ENCODE data around the gene SLC48A1. TPM values are rescaled to one million over a fixed set of nuclear protein-coding genes. Genes with fewer than 3 reads are reported as not detected.
A peak's percentile ranks its signal among the peaks of the same experiment; 100 is the strongest.

Gene SLC48A1
- 4.9 TPM for total RNA-seq
- polyA plus RNA-seq, result 10 to 100 TPM in 1 of 4 donors, 1 to 10 TPM in 3; 7.3 to 12.7 (median 8.7) TPM

GRCh38 chr12:47773062-47773857 lies at the start of gene SLC48A1:
TSS of gene SLC48A1 (plus strand) at chr12:47773238. CDS start at chr12:47773305, 67 bp downstream.
- Mint-ChIP-seq H3K4me1 (peaks cover 0 to 30% (median 6%) of the 10 kb centered on the region in 4 donors), H3K27me3 (peaks cover 4% of the 10 kb centered on the region), H3K4me3 (peak within 1 kb of the TSS; percentile 81 to 97 (median 88)), H3K27ac (peak within 1 kb of the TSS; percentile 32 to 87 (median 86)), H3K9me3 (no peaks in the 10 kb centered on the region), H3K36me3 (no peaks in the 10 kb centered on the region)
- no peaks in the 10 kb centered on the region for H3K27me3 ChIP-seq (ENCODE audit: control insufficient read depth, insufficient read depth, low read length)
- ATAC-seq (ENCODE audit: low read depth in 2 of 2) (peak; percentile 87), DNase-seq (peak; percentile 67 to 77 (median 74))
- H3K9me3 ChIP-seq (ENCODE audit: control insufficient read depth in 2 of 2, low read length in 2 of 2), result no peaks in the 10 kb centered on the region
- peaks cover 12% of the 10 kb centered on the region for H3K4me1 ChIP-seq (ENCODE audit: control insufficient read depth, insufficient read depth, low read length, poor library complexity, severe bottlenecking)
- H3K36me3 ChIP-seq (ENCODE audit: control insufficient read depth, insufficient read depth, low read length), result no peaks in the 10 kb centered on the region
- peak within 1 kb of the TSS; percentile 50 for H3K4me3 ChIP-seq (ENCODE audit: low read depth, low read length)
- peak within 1 kb of the TSS; percentile 51 for H3K27ac ChIP-seq (ENCODE audit: insufficient read depth, low read length, poor library complexity, severe bottlenecking)

GRCh38 chr12:47725091-47725772 lies 47.8 kb upstream of the SLC48A1 start, which contains the start of gene ENDOU:
TSS of gene ENDOU (minus strand) at chr12:47725490. CDS start at chr12:47725413, 77 bp downstream.
- Histone ChIP-seq H3K27me3 (ENCODE audit: control insufficient read depth, insufficient read depth, low read length) (no peaks in the 10 kb centered on the region), H3K4me1 (ENCODE audit: control insufficient read depth, insufficient read depth, low read length, poor library complexity, severe bottlenecking) (no peaks in the 10 kb centered on the region), H3K36me3 (ENCODE audit: control insufficient read depth, insufficient read depth, low read length) (peaks cover 4% of the 10 kb centered on the region), H3K9me3 (ENCODE audit: control insufficient read depth in 2 of 2, low read length in 2 of 2) (no peaks in the 10 kb centered on the region), H3K4me3 (ENCODE audit: low read depth, low read length) (no peak within 1 kb of the TSS), H3K27ac (ENCODE audit: insufficient read depth, low read length, poor library complexity, severe bottlenecking) (no peak within 1 kb of the TSS)
- peak within 1 kb of the TSS in 1 of 3 donors; percentile 44 for H3K27ac Mint-ChIP-seq
- ATAC-seq (ENCODE audit: low read depth in 2 of 2), result no peak
- no peak for DNase-seq
- no peak within 1 kb of the TSS for H3K4me3 Mint-ChIP-seq
- H3K27me3 Mint-ChIP-seq, result no peaks in the 10 kb centered on the region
- H3K36me3 Mint-ChIP-seq, result peaks cover 38% of the 10 kb centered on the region
- no peaks in the 10 kb centered on the region for H3K9me3 Mint-ChIP-seq
- H3K4me1 Mint-ChIP-seq, result peaks cover 0 to 4% (median 0%) of the 10 kb centered on the region in 4 donors

GRCh38 chr12:47725893-47726292 lies 47.1 kb upstream of the SLC48A1 start:
- Mint-ChIP-seq H3K4me1 (peaks cover 0 to 4% (median 0%) of the 10 kb centered on the region in 4 donors), H3K27ac (no peak overlapping the region), H3K9me3 (no peaks in the 10 kb centered on the region), H3K4me3 (no peak overlapping the region), H3K36me3 (peaks cover 38% of the 10 kb centered on the region), H3K27me3 (no peaks in the 10 kb centered on the region)
- H3K36me3 ChIP-seq (ENCODE audit: control insufficient read depth, insufficient read depth, low read length), result peaks cover 4% of the 10 kb centered on the region
- no peaks in the 10 kb centered on the region for H3K9me3 ChIP-seq (ENCODE audit: control insufficient read depth in 2 of 2, low read length in 2 of 2)
- H3K4me1 ChIP-seq (ENCODE audit: control insufficient read depth, insufficient read depth, low read length, poor library complexity, severe bottlenecking), result no peaks in the 10 kb centered on the region
- ATAC-seq (ENCODE audit: low read depth in 2 of 2) (no peak), DNase-seq (no peak)
- no peak overlapping the region for H3K27ac ChIP-seq (ENCODE audit: insufficient read depth, low read length, poor library complexity, severe bottlenecking)
- no peaks in the 10 kb centered on the region for H3K27me3 ChIP-seq (ENCODE audit: control insufficient read depth, insufficient read depth, low read length)
- H3K4me3 ChIP-seq (ENCODE audit: low read depth, low read length), result no peak overlapping the region

GRCh38 chr12:47729233-47729632 lies 43.8 kb upstream of the SLC48A1 start:
- Mint-ChIP-seq H3K4me1 (peaks cover 0 to 2% (median 0%) of the 10 kb centered on the region in 4 donors), H3K27me3 (no peaks in the 10 kb centered on the region), H3K27ac (peak overlapping the region in 1 of 3 donors; percentile 59), H3K9me3 (no peaks in the 10 kb centered on the region), H3K36me3 (peaks cover 23% of the 10 kb centered on the region), H3K4me3 (no peak overlapping the region)
- Histone ChIP-seq H3K4me3 (ENCODE audit: low read depth, low read length) (no peak overlapping the region), H3K27me3 (ENCODE audit: control insufficient read depth, insufficient read depth, low read length) (no peaks in the 10 kb centered on the region), H3K27ac (ENCODE audit: insufficient read depth, low read length, poor library complexity, severe bottlenecking) (no peak overlapping the region), H3K36me3 (ENCODE audit: control insufficient read depth, insufficient read depth, low read length) (no peaks in the 10 kb centered on the region), H3K4me1 (ENCODE audit: control insufficient read depth, insufficient read depth, low read length, poor library complexity, severe bottlenecking) (no peaks in the 10 kb centered on the region), H3K9me3 (ENCODE audit: control insufficient read depth in 2 of 2, low read length in 2 of 2) (no peaks in the 10 kb centered on the region)
- no peak for ATAC-seq (ENCODE audit: low read depth in 2 of 2)
- DNase-seq, result no peak

GRCh38 chr12:47730341-47730744 lies 42.7 kb upstream of the SLC48A1 start:
- no peak overlapping the region for H3K27ac Mint-ChIP-seq
- H3K4me3 Mint-ChIP-seq, result no peak overlapping the region
- no peaks in the 10 kb centered on the region for H3K9me3 ChIP-seq (ENCODE audit: control insufficient read depth in 2 of 2, low read length in 2 of 2)

GRCh38 chr12:47731723-47732122 lies 41.3 kb upstream of the SLC48A1 start:
- Mint-ChIP-seq H3K4me3 (no peak overlapping the region), H3K27ac (no peak overlapping the region), H3K4me1 (peaks cover 0 to 2% (median 0%) of the 10 kb centered on the region in 4 donors)

More at GRCh38 chr12:47730341-47730744, 42.7 kb upstream of the SLC48A1 start:
- H3K9me3 Mint-ChIP-seq, result no peaks in the 10 kb centered on the region
- H3K4me1 ChIP-seq (ENCODE audit: control insufficient read depth, insufficient read depth, low read length, poor library complexity, severe bottlenecking), result no peaks in the 10 kb centered on the region
- no peak overlapping the region for H3K4me3 ChIP-seq (ENCODE audit: low read depth, low read length)
- H3K36me3 ChIP-seq (ENCODE audit: control insufficient read depth, insufficient read depth, low read length), result no peaks in the 10 kb centered on the region
- H3K27me3 Mint-ChIP-seq, result no peaks in the 10 kb centered on the region
- ATAC-seq (ENCODE audit: low read depth in 2 of 2), result no peak
- no peak for DNase-seq
- no peaks in the 10 kb centered on the region for H3K27me3 ChIP-seq (ENCODE audit: control insufficient read depth, insufficient read depth, low read length)
- H3K4me1 Mint-ChIP-seq, result peaks cover 0 to 2% (median 0%) of the 10 kb centered on the region in 4 donors
- peaks cover 18% of the 10 kb centered on the region for H3K36me3 Mint-ChIP-seq
- H3K27ac ChIP-seq (ENCODE audit: insufficient read depth, low read length, poor library complexity, severe bottlenecking), result no peak overlapping the region

GRCh38 chr12:47732504-47732903 lies 40.5 kb upstream of the SLC48A1 start:
- no peaks in the 10 kb centered on the region for H3K27me3 ChIP-seq (ENCODE audit: control insufficient read depth, insufficient read depth, low read length)
- Mint-ChIP-seq H3K4me3 (no peak overlapping the region), H3K4me1 (peaks cover 0 to 2% (median 0%) of the 10 kb centered on the region in 4 donors), H3K27ac (peak overlapping the region in 1 of 3 donors; percentile 33), H3K27me3 (no peaks in the 10 kb centered on the region), H3K9me3 (no peaks in the 10 kb centered on the region), H3K36me3 (peaks cover 16% of the 10 kb centered on the region)
- no peaks in the 10 kb centered on the region for H3K9me3 ChIP-seq (ENCODE audit: control insufficient read depth in 2 of 2, low read length in 2 of 2)
- H3K4me3 ChIP-seq (ENCODE audit: low read depth, low read length), result no peak overlapping the region
- ATAC-seq (ENCODE audit: low read depth in 2 of 2) (no peak), DNase-seq (no peak)
- H3K4me1 ChIP-seq (ENCODE audit: control insufficient read depth, insufficient read depth, low read length, poor library complexity, severe bottlenecking), result no peaks in the 10 kb centered on the region
- no peaks in the 10 kb centered on the region for H3K36me3 ChIP-seq (ENCODE audit: control insufficient read depth, insufficient read depth, low read length)
- H3K27ac ChIP-seq (ENCODE audit: insufficient read depth, low read length, poor library complexity, severe bottlenecking), result no peak overlapping the region

More at GRCh38 chr12:47731723-47732122, 41.3 kb upstream of the SLC48A1 start:
- H3K27me3 ChIP-seq (ENCODE audit: control insufficient read depth, insufficient read depth, low read length), result no peaks in the 10 kb centered on the region
- no peaks in the 10 kb centered on the region for H3K36me3 ChIP-seq (ENCODE audit: control insufficient read depth, insufficient read depth, low read length)
- H3K4me1 ChIP-seq (ENCODE audit: control insufficient read depth, insufficient read depth, low read length, poor library complexity, severe bottlenecking), result no peaks in the 10 kb centered on the region
- H3K9me3 ChIP-seq (ENCODE audit: control insufficient read depth in 2 of 2, low read length in 2 of 2), result no peaks in the 10 kb centered on the region
- no peak for ATAC-seq (ENCODE audit: low read depth in 2 of 2)
- no peak for DNase-seq
- H3K27me3 Mint-ChIP-seq, result no peaks in the 10 kb centered on the region
- H3K4me3 ChIP-seq (ENCODE audit: low read depth, low read length), result no peak overlapping the region
- H3K9me3 Mint-ChIP-seq, result no peaks in the 10 kb centered on the region
- peaks cover 16% of the 10 kb centered on the region for H3K36me3 Mint-ChIP-seq
- H3K27ac ChIP-seq (ENCODE audit: insufficient read depth, low read length, poor library complexity, severe bottlenecking), result no peak overlapping the region

Measured in CD4-positive, CD25-positive, alpha-beta regulatory T cell (primary cell).